C4-2B (cell line): ENCODE results near the gene MVB12B.

ENCODE experiments used
- ZFX ChIP-seq: fragments of 450-650 bp; IDR thresholded peaks from 2 replicates; pipeline ENCODE4 v1.6.1; 2017
- TF ChIP-seq, protein P1 (sequence below): fragments of 450-650 bp; conservative IDR thresholded peaks from 2 replicates; pipeline ENCODE4 v1.5.1; 2017; ENCODE audit warnings: mild to moderate bottlenecking

DNA sequence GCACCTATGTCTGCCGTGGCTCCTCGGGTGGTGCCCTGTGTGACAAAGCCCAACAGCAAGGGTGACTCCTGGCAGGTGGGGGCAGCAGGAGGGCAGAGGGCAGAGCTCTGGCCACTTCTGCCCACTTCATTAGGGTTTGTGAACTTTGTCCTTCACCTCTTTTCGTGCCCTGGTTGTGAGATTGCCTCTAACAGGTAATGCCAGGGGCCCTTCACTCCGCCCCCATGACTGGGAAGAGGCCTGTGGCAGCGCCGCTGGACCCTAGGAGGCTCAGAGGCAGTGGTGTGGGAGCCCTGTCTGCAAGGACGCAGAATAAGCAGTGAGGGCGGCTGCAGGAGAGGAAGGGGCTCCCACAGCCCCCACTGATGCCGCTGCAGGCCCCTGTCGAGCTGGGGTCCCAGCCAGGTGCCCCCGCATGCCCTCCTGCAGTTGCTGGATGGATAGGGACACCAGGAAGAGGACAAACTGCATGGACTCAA is 178.4 kb downstream of the MVB12B start:
- TF ChIP-seq, protein P1, sequence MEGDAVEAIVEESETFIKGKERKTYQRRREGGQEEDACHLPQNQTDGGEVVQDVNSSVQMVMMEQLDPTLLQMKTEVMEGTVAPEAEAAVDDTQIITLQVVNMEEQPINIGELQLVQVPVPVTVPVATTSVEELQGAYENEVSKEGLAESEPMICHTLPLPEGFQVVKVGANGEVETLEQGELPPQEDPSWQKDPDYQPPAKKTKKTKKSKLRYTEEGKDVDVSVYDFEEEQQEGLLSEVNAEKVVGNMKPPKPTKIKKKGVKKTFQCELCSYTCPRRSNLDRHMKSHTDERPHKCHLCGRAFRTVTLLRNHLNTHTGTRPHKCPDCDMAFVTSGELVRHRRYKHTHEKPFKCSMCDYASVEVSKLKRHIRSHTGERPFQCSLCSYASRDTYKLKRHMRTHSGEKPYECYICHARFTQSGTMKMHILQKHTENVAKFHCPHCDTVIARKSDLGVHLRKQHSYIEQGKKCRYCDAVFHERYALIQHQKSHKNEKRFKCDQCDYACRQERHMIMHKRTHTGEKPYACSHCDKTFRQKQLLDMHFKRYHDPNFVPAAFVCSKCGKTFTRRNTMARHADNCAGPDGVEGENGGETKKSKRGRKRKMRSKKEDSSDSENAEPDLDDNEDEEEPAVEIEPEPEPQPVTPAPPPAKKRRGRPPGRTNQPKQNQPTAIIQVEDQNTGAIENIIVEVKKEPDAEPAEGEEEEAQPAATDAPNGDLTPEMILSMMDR, result no peak
- TF ChIP-seq ZFX, result no peak
